ENCODE measurements around the gene GTF2A1. TPM values are rescaled to one million over a fixed set of nuclear protein-coding genes. Genes with fewer than 3 reads are reported as not detected.

The GTF2A1 gene
- total and polyA plus RNA-seq, 4 donors, result 4.5 to 40.8 (median 16.7) TPM

- no peak overlapping the region for H3K27ac ChIP-seq (ENCODE audit: low read depth in 1 of 2, low read length in 1 of 2)
- ATAC-seq (ENCODE audit: insufficient read depth, low FRiP score), result no peak
Observed at GRCh38 chr14:81256289-81256960, 35.7 kb upstream of the GTF2A1 start.

GRCh38 chr14:81252278-81252677 is 31.5 kb upstream of the GTF2A1 start:
- no peaks in the 10 kb centered on the region for H3K27me3 ChIP-seq (ENCODE audit: control insufficient read depth in 3 of 3, insufficient read depth in 3 of 3, low read length in 2 of 3)
- no peaks in the 10 kb centered on the region for H3K4me1 ChIP-seq (ENCODE audit: control insufficient read depth in 5 of 5, insufficient read depth in 5 of 5, low read length in 5 of 5)
- no peaks in the 10 kb centered on the region for H3K9me3 ChIP-seq (ENCODE audit: control insufficient read depth in 4 of 4, insufficient read depth in 3 of 4, low read length in 3 of 4)
- H3K36me3 ChIP-seq (ENCODE audit: control insufficient read depth in 4 of 4, insufficient read depth in 4 of 4, low read length in 4 of 4), result no peaks in the 10 kb centered on the region
- H3K27ac ChIP-seq (ENCODE audit: low read depth in 1 of 2, low read length in 1 of 2), result no peak overlapping the region
- no peak overlapping the region for H3K4me3 ChIP-seq
- no peak for TF ChIP-seq CTCF (IDR thresholded peaks at IDR 0.05; ENCODE audit: control extremely low read depth, extremely low read depth)
- no peak overlapping the region for H3K9ac ChIP-seq (ENCODE audit: insufficient read depth in 1 of 2, low read length in 2 of 2)
- WGBS, 2 donors, result 83 to 93% methylated on average over 1 of the region's 1 CpG
- ATAC-seq (ENCODE audit: insufficient read depth, low FRiP score) (no peak), DNase-seq (no peak)

More at GRCh38 chr14:81256289-81256960, 35.7 kb upstream of the GTF2A1 start:
- 75% methylated on average over 2 of the region's 2 CpGs for WGBS, 2 donors
- Histone ChIP-seq H3K9me3 (ENCODE audit: control insufficient read depth in 4 of 4, insufficient read depth in 3 of 4, low read length in 3 of 4) (no peaks in the 10 kb centered on the region), H3K9ac (ENCODE audit: insufficient read depth in 1 of 2, low read length in 2 of 2) (no peak overlapping the region), H3K4me3 (no peak overlapping the region), H3K27me3 (ENCODE audit: control insufficient read depth in 3 of 3, insufficient read depth in 3 of 3, low read length in 2 of 3) (no peaks in the 10 kb centered on the region), H3K36me3 (ENCODE audit: control insufficient read depth in 4 of 4, insufficient read depth in 4 of 4, low read length in 4 of 4) (no peaks in the 10 kb centered on the region), H3K4me1 (ENCODE audit: control insufficient read depth in 5 of 5, insufficient read depth in 5 of 5, low read length in 5 of 5) (no peaks in the 10 kb centered on the region)
- no peak for TF ChIP-seq CTCF (IDR thresholded peaks at IDR 0.05; ENCODE audit: control extremely low read depth, extremely low read depth)
- DNase-seq, result no peak

- Histone ChIP-seq H3K9ac (ENCODE audit: insufficient read depth in 1 of 2, low read length in 2 of 2) (no peak overlapping the region), H3K4me3 (no peak overlapping the region), H3K4me1 (ENCODE audit: control insufficient read depth in 5 of 5, insufficient read depth in 5 of 5, low read length in 5 of 5) (no peaks in the 10 kb centered on the region), H3K27ac (ENCODE audit: low read depth in 1 of 2, low read length in 1 of 2) (no peak overlapping the region), H3K27me3 (ENCODE audit: control insufficient read depth in 3 of 3, insufficient read depth in 3 of 3, low read length in 2 of 3) (no peaks in the 10 kb centered on the region), H3K36me3 (ENCODE audit: control insufficient read depth in 4 of 4, insufficient read depth in 4 of 4, low read length in 4 of 4) (no peaks in the 10 kb centered on the region), H3K9me3 (ENCODE audit: control insufficient read depth in 4 of 4, insufficient read depth in 3 of 4, low read length in 3 of 4) (peaks cover 0 to 2% (median 0%) of the 10 kb centered on the region in 4 donors)
- WGBS, 2 donors, result 71 to 73% methylated on average over 8 of the region's 8 CpGs
- TF ChIP-seq CTCF (IDR thresholded peaks at IDR 0.05; ENCODE audit: control extremely low read depth, extremely low read depth), result no peak
- ATAC-seq (ENCODE audit: insufficient read depth, low FRiP score), result no peak
- DNase-seq, result no peak
Observed at GRCh38 chr14:81247271-81247766, 26.6 kb upstream of the GTF2A1 start.

Measured in lung (tissue), 12 donors.